ENCODE measurements around the gene NR2F1. TPM values are rescaled to one million over a fixed set of nuclear protein-coding genes. Genes with fewer than 3 reads are reported as not detected.
A peak's percentile ranks its signal among the peaks of the same experiment; 100 is the strongest.

NR2F1 gene
- total and polyA plus RNA-seq, 2 experiments from 2014 or later = 0.13 to 1.3 TPM

DNA sequence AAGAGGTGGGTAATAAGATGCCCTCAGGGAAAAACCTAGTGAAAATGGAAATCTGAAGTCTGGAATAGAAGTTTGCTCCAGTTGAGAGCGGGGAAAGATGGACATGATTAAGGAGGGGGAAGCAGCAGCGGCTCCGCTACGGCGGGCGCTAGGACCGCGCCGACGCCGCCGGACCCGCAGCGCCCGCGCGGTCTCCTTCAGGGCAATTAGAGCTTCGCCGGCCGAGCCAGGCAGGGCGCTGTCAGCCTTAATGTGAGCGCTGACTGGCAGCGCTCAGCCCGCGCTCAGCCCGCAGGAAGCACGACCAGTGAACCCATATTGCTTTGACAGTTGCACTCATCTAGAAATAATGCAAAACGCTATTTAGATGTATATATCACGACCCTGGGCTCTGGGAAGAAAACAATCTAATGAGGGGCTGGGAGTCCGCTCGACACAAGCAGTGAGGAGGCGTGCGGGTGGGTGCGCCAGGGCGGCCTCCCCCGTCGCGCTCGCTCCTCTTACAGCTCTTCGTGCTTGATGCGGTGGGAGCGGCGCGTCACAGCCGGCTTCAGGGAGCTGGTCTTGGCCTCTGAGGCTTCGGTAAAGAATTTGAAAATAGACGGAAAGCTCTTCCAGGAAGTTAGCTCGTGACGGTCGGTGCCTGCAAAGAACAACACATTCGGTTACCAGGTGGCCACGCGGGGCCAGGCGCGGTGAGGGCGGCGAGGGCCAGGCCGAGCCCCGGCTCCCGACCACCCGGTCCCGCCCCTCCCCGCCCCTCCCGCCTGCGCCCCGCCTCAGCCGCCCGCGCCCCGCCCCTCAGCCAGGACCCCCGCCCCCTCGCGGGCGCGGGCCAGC, 37.7 kb downstream of the NR2F1 start:
- Histone ChIP-seq H3K27ac (no peak overlapping the region), H3K27me3 (peaks cover 83% of the 10 kb centered on the region), H3K36me3 (no peaks in the 10 kb centered on the region), H3K9me3 (ENCODE audit: low read depth) (no peaks in the 10 kb centered on the region), H3K4me1 (ENCODE audit: low read depth) (no peaks in the 10 kb centered on the region), H3K4me3 (peak overlapping the region; percentile 54)
- TF ChIP-seq, protein P1, sequence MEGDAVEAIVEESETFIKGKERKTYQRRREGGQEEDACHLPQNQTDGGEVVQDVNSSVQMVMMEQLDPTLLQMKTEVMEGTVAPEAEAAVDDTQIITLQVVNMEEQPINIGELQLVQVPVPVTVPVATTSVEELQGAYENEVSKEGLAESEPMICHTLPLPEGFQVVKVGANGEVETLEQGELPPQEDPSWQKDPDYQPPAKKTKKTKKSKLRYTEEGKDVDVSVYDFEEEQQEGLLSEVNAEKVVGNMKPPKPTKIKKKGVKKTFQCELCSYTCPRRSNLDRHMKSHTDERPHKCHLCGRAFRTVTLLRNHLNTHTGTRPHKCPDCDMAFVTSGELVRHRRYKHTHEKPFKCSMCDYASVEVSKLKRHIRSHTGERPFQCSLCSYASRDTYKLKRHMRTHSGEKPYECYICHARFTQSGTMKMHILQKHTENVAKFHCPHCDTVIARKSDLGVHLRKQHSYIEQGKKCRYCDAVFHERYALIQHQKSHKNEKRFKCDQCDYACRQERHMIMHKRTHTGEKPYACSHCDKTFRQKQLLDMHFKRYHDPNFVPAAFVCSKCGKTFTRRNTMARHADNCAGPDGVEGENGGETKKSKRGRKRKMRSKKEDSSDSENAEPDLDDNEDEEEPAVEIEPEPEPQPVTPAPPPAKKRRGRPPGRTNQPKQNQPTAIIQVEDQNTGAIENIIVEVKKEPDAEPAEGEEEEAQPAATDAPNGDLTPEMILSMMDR (IDR thresholded peaks at IDR 0.05; ENCODE audit: low read depth, low read length) = peak; percentile 12
- DNase-seq (ENCODE audit: low read depth in 1 of 2, low spot score in 1 of 2) = peak; percentile 69 to 85

DNA sequence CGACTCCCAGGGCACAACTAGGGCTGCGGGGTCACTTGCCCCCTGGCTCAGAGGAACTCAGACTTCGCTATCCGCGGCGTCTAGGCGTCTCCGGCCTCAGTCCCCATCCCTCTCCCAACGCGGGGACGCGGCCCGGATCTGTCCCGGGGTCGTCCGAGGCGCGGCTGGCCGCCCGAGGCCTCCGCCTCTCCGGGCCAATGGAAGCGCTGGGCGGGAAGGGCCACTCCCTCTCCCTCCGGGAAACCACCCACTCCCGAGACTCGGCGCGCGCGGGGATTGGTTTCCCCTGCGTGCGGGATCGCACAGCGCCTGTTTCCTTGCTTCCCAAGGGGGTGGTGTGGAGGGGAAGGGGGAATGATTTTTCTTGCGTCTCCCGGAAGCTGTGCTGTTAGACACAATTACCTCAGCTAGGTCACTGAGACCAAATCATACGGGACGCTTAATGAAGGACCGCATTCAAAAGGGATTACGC, 38.3 kb downstream of the NR2F1 start:
- Histone ChIP-seq H3K36me3 (no peaks in the 10 kb centered on the region), H3K27ac (no peak overlapping the region), H3K9me3 (ENCODE audit: low read depth) (no peaks in the 10 kb centered on the region), H3K4me1 (ENCODE audit: low read depth) (no peaks in the 10 kb centered on the region), H3K27me3 (peaks cover 76% of the 10 kb centered on the region), H3K4me3 (peak overlapping the region; percentile 54)
- TF ChIP-seq, protein P1 (IDR thresholded peaks at IDR 0.05; ENCODE audit: low read depth, low read length) = no peak
- DNase-seq (ENCODE audit: low read depth in 1 of 2, low spot score in 1 of 2) = peak in 1 of 2 donors; percentile 81

GRCh38 chr5:93622240-93622885, 39.3 kb downstream of the NR2F1 start:
- Histone ChIP-seq H3K4me1 (ENCODE audit: low read depth) (no peaks in the 10 kb centered on the region), H3K27ac (no peak overlapping the region), H3K27me3 (peaks cover 66% of the 10 kb centered on the region), H3K9me3 (ENCODE audit: low read depth) (no peaks in the 10 kb centered on the region), H3K4me3 (no peak overlapping the region), H3K36me3 (no peaks in the 10 kb centered on the region)
- TF ChIP-seq, protein P1 (IDR thresholded peaks at IDR 0.05; ENCODE audit: low read depth, low read length) = no peak
- peak in 1 of 2 donors; percentile 74 for DNase-seq (ENCODE audit: low read depth in 1 of 2, low spot score in 1 of 2)

- no peak overlapping the region for H3K27ac ChIP-seq
- H3K27me3 ChIP-seq = peaks cover 58% of the 10 kb centered on the region
These were observed 40.1 kb downstream of the NR2F1 start for GRCh38 chr5:93623153-93623552.

DNA sequence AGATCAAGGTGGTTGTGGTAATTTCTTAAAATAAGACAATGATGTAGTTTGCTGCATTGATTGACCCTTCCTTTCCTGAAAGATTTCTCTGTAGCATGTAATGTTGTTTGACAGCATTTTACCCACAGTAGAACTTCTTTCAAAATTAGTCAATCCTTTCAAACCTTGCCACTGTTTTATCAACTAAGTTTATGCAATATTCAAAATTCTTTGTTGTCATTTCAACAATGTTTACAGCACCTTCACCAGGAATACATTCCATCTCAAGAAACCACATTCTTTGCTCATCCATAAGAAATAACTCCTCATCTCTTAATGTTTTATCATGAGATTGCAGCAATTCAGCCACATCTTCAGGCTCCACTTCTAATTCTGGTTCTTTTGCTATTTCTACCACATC, 43.8 kb downstream of the NR2F1 start:
- H3K27ac ChIP-seq = no peak overlapping the region
- H3K9me3 ChIP-seq (ENCODE audit: low read depth) = no peaks in the 10 kb centered on the region
- no peak for DNase-seq (ENCODE audit: low read depth in 1 of 2, low spot score in 1 of 2)
- peaks cover 33% of the 10 kb centered on the region for H3K27me3 ChIP-seq
- H3K36me3 ChIP-seq = no peaks in the 10 kb centered on the region
- no peaks in the 10 kb centered on the region for H3K4me1 ChIP-seq (ENCODE audit: low read depth)
- TF ChIP-seq, protein P1 (IDR thresholded peaks at IDR 0.05; ENCODE audit: low read depth, low read length) = no peak
- H3K4me3 ChIP-seq = no peak overlapping the region

More at GRCh38 chr5:93623153-93623552, 40.1 kb downstream of the NR2F1 start:
- Histone ChIP-seq H3K9me3 (ENCODE audit: low read depth) (no peaks in the 10 kb centered on the region), H3K4me1 (ENCODE audit: low read depth) (no peaks in the 10 kb centered on the region), H3K36me3 (no peaks in the 10 kb centered on the region), H3K4me3 (no peak overlapping the region)
- DNase-seq (ENCODE audit: low read depth in 1 of 2, low spot score in 1 of 2) = no peak
- TF ChIP-seq, protein P1 (IDR thresholded peaks at IDR 0.05; ENCODE audit: low read depth, low read length) = no peak

Data from cardiac muscle cell (in vitro differentiated cells and primary cell).